HG03159 (cell line): ENCODE results near the gene RAB35.

Experiments used
- ATAC-seq: cut with Tn5 transposase; IDR thresholded peaks from one replicate; pipeline ENCODE4 v1.9.1; 2021; ENCODE audit warnings: mild to moderate bottlenecking, moderate library complexity; ENCODE audit not compliant: unreplicated experiment

Gene RAB35

GRCh38 chr12:120116441-120116791 lies at the start of gene RAB35:
TSS of gene RAB35 (minus strand) at chr12:120116753. CDS start at chr12:120116650, 103 bp downstream.
- peak; percentile 9 for ATAC-seq

DNA sequence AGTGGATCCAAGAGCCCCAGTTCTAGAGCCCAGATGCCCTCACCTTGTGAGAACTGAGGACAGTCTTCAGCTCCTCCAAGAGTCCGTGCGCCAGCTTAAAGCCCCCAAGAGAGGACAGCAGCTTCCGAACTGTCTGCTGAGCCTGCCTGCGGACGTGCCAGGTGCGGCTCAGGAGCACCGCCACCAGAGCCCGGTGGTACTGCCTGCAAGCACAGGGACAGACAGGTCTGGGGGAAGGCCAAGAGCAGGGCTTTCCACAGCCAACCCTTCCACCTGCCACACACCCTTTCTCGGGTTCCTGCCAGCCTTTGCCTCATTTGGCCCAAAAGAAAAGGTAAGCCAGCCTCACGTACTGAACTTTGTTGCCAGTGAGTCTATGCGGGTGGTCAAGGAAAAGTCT lies 47.7 kb upstream of the RAB35 start:
- no peak for ATAC-seq

DNA sequence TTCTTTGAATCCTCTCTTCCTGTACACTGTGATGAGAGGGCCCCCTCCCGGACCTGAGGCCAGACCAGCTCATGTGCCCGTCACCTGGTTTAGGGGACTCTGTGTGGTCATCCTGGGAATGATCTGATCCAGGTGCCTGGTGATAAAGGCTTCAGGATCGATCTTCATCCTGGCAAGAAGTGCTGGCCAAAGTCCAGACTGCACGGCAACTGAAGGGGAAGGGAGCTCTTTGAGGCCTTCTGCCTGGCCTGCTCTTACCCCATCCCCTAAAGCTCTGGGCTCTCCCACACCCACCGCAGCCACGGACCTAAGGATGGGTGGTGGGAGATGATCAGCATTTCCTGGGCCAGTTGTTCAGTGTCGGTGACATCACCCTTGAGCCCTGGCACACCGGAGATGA lies 46.2 kb upstream of the RAB35 start:
- ATAC-seq = no peak

- ATAC-seq = no peak
These were observed 45.3 kb upstream of the RAB35 start for GRCh38 chr12:120161852-120162251.

DNA sequence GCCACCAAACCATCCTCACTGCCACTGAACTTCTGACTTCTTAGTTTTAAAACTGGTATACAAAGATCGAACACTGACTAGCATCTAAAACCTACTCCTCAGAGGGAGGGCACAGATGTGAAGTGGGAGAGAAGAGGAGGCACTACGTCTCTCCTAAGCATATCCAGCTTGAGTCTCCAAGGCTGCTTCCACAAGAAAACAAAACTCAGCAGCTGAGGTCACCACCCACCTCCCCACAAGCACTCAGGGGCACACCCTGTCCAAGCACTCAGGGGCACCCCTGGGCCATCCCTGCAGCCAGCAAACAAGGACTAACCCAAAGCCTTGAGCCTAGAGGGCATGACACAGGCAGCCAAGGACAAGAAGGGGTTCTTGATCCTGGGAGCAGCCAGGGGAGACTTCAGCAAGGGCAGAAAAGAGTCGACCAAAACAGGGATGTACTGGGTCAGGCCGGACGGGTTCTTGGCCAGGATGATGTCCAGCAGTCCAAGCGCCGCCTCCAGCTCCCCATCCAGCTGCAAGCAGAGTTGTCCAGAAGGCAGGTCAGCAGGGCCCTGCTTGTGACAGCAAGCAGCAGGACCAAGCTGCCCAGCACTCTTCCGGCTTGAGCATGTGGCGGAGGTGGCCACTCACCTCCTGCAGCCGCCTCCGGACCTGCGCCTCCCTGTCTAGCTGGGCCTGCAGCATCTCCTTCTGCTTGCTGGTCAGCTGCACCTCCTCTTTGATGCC lies 43.1 kb upstream of the RAB35 start:
- no peak for ATAC-seq

GRCh38 chr12:120158351-120158750 lies 41.8 kb upstream of the RAB35 start:
- ATAC-seq = no peak

- no peak for ATAC-seq
These were observed 41.1 kb upstream of the RAB35 start for GRCh38 chr12:120157678-120158077.

GRCh38 chr12:120156315-120157259 lies 40.0 kb upstream of the RAB35 start:
- no peak for ATAC-seq

DNA sequence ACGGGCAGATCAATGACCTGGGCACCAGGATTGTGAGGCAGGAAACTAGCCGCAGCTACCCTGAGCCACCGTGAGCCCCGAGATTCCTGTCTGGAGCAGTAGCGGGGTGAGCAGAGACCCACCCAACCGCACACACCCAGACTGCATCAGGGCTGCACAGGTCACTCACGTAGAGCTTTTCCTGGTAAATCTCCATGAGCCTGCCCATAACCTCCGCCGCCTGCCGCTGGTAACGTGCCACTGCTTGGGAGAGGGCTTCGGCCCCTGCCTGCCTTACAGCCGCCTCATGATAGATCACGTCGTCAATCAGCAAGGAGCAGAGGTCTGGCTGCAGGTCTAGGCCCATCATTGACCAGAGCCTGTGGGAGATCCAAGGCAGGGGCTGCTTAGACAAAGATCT lies 38.5 kb upstream of the RAB35 start:
- ATAC-seq = no peak

GRCh38 chr12:120150919-120151525 lies 34.5 kb upstream of the RAB35 start:
- ATAC-seq = no peak

DNA sequence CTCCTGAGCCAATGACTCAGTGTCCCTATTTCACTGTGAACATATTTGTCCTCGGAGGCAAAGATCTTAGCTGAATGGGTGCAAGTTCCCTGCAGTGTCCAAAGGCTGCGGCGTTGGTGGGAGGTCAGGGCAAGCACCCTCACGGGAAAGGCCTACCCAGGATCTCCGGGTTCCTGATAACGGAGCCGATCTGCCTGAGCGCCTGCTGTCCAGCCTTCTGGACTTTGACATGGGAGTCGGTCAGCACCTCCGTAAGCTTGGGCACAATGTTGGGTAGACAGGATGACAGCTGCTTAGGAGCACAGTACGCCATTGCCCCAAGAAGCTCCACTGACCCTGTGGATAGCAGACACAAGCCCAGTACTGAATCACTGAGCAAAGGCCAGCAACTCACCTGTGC lies 31.5 kb upstream of the RAB35 start:
- no peak for ATAC-seq

DNA sequence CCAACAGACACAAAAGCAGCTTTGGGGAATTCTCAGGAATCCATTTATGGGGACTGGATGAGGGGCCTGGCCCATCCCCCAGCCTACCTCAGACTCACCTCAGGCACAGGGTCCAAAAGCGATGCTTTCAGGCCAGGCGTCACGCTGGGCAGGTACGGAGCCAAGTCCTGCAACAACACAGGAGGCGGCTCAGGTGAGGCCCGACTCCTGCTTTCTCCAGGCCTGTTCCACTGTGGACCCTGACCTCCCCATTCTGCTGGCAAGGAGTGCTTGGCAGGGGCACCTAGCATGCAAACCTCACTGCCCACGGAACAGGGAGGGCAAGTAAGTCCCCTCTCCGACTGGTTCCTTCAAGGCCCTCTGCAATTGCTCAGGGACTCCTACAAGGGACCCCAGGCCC lies 28.6 kb upstream of the RAB35 start:
- ATAC-seq = no peak

- no peak for ATAC-seq
These were observed 27.7 kb upstream of the RAB35 start for GRCh38 chr12:120144215-120144614.

DNA sequence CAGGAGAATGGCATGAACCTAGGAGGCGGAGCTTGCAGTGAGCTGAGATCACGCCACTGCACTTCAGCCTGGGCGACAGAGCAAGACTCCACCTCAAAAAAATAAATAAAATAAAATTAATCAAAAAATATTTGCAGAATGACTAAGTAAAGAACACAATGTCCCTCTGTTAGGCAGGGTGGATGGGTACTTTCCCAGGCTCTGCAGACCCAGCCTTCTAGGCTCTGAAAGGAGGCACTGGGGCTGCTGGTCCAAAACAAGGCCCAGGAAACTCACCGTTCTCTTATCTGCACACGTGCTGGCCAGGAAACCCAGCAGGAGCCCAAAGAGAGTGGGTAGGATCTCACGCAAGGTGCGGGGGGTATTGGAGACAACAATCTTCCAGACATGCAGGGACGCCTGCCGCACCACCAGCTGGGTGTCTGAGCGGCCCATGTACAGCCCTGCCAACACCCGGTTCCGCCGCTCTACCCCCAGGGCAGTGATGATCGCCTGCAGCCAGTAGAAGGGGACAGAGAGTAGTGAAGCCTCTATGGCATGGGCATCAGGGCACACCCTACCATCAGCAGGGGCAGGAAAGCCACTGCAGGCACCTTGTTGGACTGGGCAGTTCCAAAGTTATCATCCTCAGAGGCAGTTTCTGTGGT lies 25.8 kb upstream of the RAB35 start:
- no peak for ATAC-seq

- ATAC-seq = no peak
These were observed 24.8 kb upstream of the RAB35 start for GRCh38 chr12:120141336-120141735.

GRCh38 chr12:120140603-120141002 lies 24.1 kb upstream of the RAB35 start:
- no peak for ATAC-seq

DNA sequence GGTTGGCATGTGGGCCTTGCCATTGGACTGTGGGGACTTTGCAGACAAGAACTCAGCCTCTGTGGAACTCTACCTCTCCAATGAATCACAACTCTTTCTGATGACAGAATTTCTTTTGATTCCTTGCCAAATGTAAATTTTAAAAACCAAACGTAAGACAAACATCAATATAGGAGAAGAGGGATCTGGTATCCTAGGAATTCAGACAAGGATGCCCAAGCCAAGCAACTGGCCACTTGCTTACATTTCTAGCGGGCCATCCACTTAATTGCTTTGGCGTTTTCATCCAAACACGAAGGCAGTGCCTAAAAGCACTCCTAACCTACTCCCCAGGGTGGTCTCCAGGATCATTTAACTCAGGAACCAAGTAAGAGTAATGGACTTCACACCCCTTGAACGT lies 23.4 kb upstream of the RAB35 start:
- ATAC-seq = no peak

DNA sequence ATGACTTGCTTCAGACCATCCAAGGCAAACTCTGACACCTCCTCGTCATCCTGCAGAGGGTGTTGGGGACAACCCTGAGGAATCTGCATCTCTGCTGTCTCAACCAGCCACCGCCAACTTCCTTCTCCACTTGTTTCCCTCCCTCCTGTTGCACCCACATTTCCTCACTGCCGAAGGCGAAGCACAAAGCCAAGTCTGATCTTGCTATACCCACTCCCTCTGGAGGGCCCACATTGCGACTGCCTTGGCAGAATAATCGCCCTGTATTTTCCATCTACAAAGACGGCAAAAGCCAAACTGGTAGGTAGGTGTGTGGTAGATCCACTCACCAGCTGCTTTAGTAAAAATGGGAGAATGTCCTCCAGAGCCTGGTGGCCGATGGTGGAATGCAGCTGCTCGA lies 21.8 kb upstream of the RAB35 start:
- ATAC-seq = no peak

GRCh38 chr12:120137833-120138232 lies 21.3 kb upstream of the RAB35 start:
- ATAC-seq = no peak

DNA sequence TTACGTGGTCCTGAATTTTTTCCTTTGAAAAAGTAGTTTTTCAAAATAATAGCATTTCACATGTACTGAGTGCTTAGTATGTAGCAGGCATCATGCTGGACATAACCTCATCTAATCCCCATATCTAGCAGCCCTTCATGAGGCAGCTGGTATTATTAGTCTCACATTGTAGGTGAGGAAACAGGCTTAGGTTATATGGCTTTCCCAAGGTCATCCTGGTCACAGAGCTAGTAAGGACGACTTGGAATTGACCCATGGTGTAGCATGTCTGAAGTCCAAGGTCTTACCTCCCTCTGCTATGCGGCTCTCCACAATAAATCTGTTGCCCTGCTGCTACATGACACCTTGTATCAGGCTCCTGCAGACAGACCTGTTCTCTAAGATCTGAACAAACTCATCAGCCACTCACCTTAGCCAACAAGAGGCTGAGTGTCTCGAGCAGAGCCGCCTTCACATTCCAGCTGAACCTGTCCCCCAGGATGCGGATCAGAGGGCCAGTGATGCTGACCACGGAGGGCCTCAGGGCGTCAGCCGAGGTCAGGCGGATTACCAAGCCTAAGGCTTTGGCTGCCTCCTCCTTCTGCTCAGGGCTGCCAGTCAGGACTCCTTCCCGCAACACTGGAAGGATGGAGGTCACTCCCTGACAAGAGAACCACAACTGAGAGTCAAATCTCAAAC lies 19.7 kb upstream of the RAB35 start:
- no peak for ATAC-seq
